NCI-H226 (cell line): Measurements from ENCODE around the gene SNX22.

ENCODE experiments used
- DNase-seq: peaks from one replicate; pipeline ENCODE4 v3.0.0-alpha.2; 2015

Gene SNX22

GRCh38 chr15:64136347-64136746 is 15.2 kb upstream of the SNX22 start:
- DNase-seq: no peak

- DNase-seq: no peak
Observed at GRCh38 chr15:64137226-64137833, 14.2 kb upstream of the SNX22 start.

GRCh38 chr15:64138331-64138941 is 13.1 kb upstream of the SNX22 start:
- DNase-seq: no peak

DNA sequence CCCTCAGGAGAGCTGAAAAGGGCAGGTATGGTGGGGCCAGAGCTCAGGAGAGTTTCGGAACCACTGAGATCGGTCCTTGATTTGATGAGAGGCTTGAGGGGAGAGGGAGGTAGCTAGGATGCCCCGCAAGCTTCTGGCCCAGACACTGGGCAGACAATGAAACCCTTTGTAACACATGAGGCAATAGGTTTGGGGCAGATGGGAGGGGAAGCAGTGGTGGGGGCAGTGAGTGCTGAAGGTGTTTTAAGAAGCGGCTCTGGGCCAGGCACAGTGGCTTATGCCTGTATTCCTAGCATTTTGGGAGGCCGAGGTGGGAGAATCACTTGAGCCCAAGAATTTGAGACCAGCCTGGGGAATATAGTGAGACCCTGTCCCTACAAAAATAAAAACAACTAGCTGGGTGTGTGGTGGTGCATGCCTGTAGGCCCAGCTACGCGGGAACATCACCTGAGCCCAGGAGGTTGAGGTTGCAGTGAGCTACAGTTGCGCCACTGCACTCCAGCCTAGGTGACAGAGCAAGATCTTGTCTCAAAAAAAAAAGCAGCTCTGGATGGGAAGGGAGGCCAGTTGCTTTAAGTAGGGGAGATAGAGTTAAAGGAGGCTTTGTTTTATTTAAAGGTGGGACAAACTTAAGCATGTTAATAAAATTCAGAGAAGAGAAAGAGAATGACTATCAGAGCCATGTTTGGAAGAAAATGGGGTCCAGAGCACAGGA is 9.6 kb upstream of the SNX22 start:
- no peak for DNase-seq

GRCh38 chr15:64143276-64143675 is 8.3 kb upstream of the SNX22 start:
- no peak for DNase-seq

GRCh38 chr15:64144192-64144564 is 7.4 kb upstream of the SNX22 start:
- DNase-seq: no peak

GRCh38 chr15:64144565-64145281 is 6.8 kb upstream of the SNX22 start:
- no peak for DNase-seq

DNA sequence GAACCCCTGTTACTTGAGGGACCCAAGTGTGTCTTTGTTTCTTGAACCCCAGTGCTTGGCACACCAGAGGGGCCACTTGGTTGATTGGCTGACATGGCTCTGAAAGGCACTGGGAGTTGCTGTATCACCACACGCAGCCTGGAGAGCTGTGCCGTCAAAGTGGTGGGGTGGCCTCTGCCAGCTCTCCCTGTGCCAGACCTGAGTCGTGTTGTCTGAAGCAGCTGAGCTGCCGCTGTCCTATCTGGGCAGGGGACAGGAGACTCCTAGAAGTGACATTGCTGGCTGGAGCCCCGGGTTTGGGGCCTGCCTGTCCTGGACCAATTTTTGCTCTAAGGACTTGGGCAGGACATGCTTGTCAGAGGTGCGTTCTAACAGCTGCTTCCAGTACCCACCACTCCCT is 5.5 kb upstream of the SNX22 start:
- no peak for DNase-seq

DNA sequence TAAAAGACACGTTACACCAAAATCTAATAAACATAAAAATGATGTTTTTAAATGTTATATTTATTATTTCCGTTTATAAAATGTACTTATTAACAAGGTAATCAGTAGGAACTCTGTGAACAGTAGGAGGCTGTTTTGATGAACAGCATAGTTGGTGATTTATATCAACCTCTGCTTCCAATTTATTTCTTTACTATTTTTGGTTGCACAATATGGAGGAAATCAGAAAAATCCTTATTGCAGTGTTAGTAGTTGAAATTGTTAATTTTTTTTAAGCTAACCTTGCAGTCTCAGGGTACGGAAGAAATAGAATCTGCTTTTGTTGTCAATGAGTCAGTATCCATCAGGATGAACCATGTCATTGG is 5.0 kb upstream of the SNX22 start:
- DNase-seq: no peak

- DNase-seq: no peak
Observed at GRCh38 chr15:64146885-64147681, 4.4 kb upstream of the SNX22 start.

GRCh38 chr15:64148168-64148567 is 3.4 kb upstream of the SNX22 start:
- DNase-seq: no peak

DNA sequence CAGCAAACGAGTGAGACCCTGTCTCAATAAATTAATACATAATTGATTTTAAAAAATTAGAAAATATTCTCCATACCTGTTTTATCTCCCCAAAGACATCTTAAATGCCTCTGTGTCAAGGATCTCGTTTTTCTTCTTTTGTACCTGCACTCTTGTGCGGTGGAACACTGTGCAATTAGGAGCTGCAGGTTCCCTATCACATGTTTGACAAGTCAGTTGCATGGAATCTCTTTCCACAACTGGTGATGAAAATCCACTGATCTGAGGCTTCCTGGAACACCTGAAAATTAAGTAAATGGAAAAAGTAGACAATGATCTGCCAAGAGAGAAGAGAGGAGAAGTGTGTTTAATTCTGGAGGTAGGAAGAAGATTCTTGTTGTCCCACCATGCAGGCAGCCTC is 3.0 kb upstream of the SNX22 start:
- no peak for DNase-seq

DNA sequence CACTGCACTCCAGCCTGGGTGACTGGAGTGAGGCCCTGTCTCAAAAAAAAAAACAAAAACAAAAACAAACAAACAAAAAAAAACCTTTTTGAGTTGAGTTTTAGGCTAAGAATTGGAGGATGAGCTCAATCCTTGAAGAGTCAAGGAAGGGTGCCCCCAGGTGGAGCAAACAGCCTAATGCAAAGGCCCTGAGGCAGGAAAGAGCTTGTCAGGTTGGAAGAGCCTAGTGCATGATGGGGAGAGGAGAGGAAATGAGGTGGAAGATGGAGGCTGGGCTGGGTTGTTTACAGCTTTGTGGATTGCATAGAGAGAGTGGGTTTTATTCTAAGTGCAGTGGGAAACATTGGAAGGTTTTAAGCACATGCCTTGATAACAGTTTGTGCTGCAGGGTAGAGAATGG is 2.1 kb upstream of the SNX22 start:
- DNase-seq: peak; percentile 62

- DNase-seq: no peak
Observed at GRCh38 chr15:64149893-64150578, 1.5 kb upstream of the SNX22 start.

GRCh38 chr15:64152507-64153387 is 1.2 kb downstream of the SNX22 start:
- peak; percentile 1 for DNase-seq

DNA sequence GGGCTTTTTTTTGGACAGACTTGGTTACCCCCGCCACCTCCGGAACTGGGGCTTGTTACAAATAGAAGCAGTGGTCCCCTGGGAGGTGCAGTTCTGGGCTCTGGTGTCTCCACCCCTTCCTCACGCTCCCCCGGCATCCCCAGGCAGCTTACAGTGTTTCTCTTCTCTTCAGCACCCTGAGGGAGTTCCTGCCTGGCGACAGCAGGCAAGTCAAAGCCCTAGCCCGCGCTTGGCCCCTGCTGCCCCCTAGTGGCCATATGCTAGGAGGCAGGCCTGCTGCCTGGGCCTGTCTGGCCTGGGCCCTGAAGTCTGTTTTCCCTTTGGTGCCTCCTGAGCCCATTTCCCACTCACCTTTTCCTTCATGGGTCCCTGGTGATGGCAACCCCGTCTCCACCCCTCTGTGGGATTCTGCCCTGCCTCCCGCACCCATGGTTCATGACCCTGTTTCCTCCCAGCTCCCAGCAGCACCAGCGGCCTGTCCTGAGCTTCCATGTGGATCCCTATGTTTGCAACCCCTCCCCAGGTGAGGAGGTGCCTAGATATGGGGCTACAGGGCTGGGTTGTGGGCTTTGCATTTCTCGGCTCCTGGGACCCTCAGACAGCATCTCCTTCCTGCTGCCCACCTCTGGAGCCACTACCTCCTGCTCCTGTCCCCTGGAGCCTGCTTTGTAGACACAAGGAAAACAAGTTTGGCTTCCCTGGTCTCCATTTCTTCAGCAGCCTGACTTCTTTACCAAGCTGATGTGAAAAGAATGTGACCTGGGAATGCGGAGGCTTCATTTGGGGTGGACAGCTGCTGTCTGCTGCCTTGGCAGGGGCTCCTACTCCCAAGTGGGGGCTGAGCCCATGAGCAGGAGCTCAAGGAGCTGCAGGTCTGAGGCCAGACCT is 2.2 kb downstream of the SNX22 start:
- DNase-seq: peak; percentile 82

DNA sequence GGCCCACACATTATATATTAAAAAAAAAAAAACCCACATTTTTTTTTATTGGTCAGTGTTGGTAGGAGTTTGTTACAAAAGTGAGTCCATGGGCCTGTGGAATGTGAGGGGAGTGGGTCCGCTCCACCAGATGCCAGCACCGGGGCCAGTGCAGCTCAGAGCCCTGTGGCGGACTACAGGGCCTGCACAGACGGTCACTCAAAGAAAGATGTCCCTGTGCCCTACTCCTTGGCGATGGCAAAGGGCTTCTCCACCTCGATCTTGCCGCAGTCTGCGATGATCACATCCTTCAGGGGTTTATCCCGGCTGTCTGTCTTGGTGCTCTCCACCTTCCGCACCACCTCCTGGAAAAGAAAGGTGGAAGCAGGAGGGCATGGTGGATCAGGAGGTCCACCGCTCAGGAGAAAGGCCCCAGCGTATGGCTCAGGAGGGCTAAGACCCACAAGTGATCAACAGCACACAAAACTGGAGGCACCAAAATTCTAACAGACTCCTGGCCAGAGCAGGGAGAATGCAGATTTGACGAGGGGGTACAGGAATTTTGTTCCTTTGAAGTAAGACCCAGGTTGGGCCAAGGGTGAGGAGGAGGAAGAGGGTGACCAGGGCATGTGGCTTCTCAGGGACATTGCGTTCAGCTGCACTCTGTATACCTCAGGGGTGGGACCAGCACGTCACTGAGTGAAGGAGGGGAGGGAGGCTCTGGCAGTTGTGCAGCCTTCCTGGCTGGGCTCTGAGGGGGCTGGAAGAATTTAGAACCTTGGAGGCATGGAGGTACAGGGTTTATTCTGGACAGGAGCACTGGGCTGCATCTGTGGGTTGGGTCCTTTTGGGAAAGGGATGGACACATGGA is 4.5 kb downstream of the SNX22 start:
- no peak for DNase-seq

DNA sequence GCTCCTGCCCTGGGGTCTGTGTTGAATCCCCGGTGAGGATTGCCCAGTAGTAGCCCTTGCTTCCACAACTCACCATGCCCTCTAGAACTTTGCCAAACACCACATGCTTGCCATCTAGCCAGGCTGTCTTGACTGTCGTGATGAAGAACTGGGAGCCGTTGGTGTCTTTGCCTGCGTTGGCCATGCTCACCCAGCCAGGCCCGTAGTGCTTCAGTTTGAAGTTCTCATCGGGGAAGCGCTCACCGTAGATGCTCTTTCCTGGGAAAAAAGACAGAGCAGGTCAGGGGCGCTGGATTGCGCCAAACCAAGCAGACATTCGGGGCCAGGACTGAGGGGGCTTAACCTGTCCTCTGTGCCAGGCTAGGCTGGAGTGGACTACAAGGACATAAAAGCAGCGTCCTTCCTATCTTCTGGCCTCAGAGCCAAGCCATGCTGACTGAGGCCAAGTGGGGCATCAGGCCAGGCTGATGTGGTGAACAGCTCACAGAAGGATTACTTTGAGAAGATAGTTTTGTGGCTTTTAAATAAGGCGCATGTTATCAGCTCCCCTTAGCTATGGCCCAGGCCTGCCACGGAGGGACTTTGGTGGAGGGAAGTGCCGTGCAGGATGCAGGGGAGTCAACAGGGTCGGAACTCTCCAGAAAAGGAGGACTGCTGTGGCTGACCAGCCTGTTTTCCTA is 5.3 kb downstream of the SNX22 start:
- DNase-seq: no peak
